Activated CD4-positive, CD25-positive, alpha-beta regulatory T cell treated with anti-CD3 and anti-CD28 coated beads, Interleukin-2, amount 50 U/mL, for 24 hours (primary cell): ENCODE measurements around the gene SYT10.
"Not testable (repeated sequence)": the region's sequence is repeated elsewhere in the genome, so short reads cannot be mapped to it uniquely, and the experiment has no call there.

Source experiments
- ATAC-seq, 2 donors: fragments of 150-1000 bp; cut with Tn5 transposase; one replicate each; pipeline ENCODE4 v1.10.0; 2021; ENCODE audit warnings: mild to moderate bottlenecking in 1 of 2, moderate library complexity in 1 of 2

The SYT10 gene

GRCh38 chr12:33439587-33440011, at the start of gene SYT10:
SYT10 (minus strand) TSS chr12:33439819; CDS start chr12:33439522, 297 bp downstream.
- ATAC-seq: no peak

- ATAC-seq: no peak
Observed at GRCh38 chr12:33488036-33488435, 48.4 kb upstream of the SYT10 start.

GRCh38 chr12:33486058-33486457, 46.4 kb upstream of the SYT10 start:
- ATAC-seq: no peak

- ATAC-seq: no peak
Observed at GRCh38 chr12:33484161-33484560, 44.5 kb upstream of the SYT10 start.

- no peak for ATAC-seq
Observed at GRCh38 chr12:33480366-33480765, 40.7 kb upstream of the SYT10 start.

GRCh38 chr12:33476058-33476457, 36.4 kb upstream of the SYT10 start:
- no peak for ATAC-seq

- no peak for ATAC-seq
Observed at GRCh38 chr12:33472299-33472698, 32.7 kb upstream of the SYT10 start.

- no peak for ATAC-seq
Observed at GRCh38 chr12:33455096-33455495, 15.5 kb upstream of the SYT10 start.

- no peak for ATAC-seq
Observed at GRCh38 chr12:33450480-33450879, 10.9 kb upstream of the SYT10 start.

GRCh38 chr12:33440477-33440876, 858 bp upstream of the SYT10 start:
- ATAC-seq: no peak

- ATAC-seq: no peak
Observed at GRCh38 chr12:33438851-33439586, 600 bp downstream of the SYT10 start.

- ATAC-seq: no peak
Observed at GRCh38 chr12:33438025-33438772, 1.4 kb downstream of the SYT10 start.

GRCh38 chr12:33437598-33437997, 2.0 kb downstream of the SYT10 start:
- no peak for ATAC-seq

- ATAC-seq: no peak
Observed at GRCh38 chr12:33432992-33433391, 6.6 kb downstream of the SYT10 start.

- ATAC-seq: no peak
Observed at GRCh38 chr12:33431648-33432047, 8.0 kb downstream of the SYT10 start.

GRCh38 chr12:33429468-33429867, 10.2 kb downstream of the SYT10 start:
- no peak for ATAC-seq

GRCh38 chr12:33427071-33427470, 12.5 kb downstream of the SYT10 start:
- ATAC-seq: no peak

- ATAC-seq: no peak
Observed at GRCh38 chr12:33423706-33424105, 15.9 kb downstream of the SYT10 start.

GRCh38 chr12:33412410-33412809, 27.2 kb downstream of the SYT10 start:
- not testable (repeated sequence) for ATAC-seq

- ATAC-seq: no peak
Observed at GRCh38 chr12:33383503-33383902, 56.1 kb downstream of the SYT10 start.

- ATAC-seq: no peak
Observed at GRCh38 chr12:33376153-33376552, 63.5 kb downstream of the SYT10 start.

- no peak for ATAC-seq
Observed at GRCh38 chr12:33370318-33370717, 69.3 kb downstream of the SYT10 start.

GRCh38 chr12:33357181-33357580, 82.4 kb downstream of the SYT10 start:
- ATAC-seq: no peak

- ATAC-seq: no peak
Observed at GRCh38 chr12:33349791-33350190, 89.8 kb downstream of the SYT10 start.
